Activated CD8-positive, alpha-beta memory T cell treated with anti-CD3 and anti-CD28 coated beads, Interleukin-2, amount 50 U/mL, for 24 hours (primary cell): ENCODE results near the gene ABCC11.

Experiments
- DNase-seq: peaks from one replicate; pipeline ENCODE4 v3.0.0-alpha.2; 2020; ENCODE audit errors: extremely low read depth

Gene ABCC11

GRCh38 chr16:48247311-48247710, at the start of gene ABCC11:
Gene ABCC11, minus strand, starts transcription at chr16:48247539. Its CDS starts 15,618 bp downstream, at chr16:48231921.
- DNase-seq: no peak

DNA sequence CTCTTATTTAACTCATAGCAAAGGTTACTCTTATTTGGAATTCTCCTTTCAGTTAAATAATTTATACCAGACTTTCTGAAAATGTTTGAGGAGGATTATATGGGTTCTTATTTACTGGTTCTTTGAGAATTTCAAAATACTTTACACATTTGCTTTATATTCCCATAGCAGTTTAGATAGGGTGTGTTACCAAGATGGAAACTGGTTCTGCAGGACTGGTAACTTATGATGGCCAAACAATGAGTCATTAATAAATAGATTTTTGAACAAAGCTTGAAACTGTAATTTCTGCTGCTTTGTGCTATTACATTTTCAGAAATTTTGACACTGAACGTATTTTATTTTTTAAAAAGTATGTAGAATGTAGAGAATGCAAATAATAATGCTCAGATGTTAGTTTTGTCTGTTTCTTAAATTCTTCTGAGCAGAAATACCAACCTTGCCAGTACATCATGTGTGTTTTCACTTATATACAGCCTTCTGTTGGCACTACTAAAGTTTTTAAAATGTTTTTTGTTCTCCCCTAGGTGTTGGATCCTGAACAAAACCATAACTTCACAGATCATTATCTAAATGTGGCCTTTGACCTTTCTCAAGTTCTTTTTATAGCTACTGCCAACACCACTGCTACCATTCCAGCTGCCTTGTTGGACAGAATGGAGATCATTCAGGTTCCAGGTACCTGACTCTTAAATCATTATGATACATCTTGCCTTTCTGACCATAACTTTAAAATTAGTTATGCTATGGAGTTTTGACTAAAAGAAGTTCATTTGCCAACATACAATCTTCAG, 48.3 kb upstream of the ABCC11 start:
- DNase-seq: no peak

GRCh38 chr16:48294724-48295123, 47.4 kb upstream of the ABCC11 start:
- no peak for DNase-seq

DNA sequence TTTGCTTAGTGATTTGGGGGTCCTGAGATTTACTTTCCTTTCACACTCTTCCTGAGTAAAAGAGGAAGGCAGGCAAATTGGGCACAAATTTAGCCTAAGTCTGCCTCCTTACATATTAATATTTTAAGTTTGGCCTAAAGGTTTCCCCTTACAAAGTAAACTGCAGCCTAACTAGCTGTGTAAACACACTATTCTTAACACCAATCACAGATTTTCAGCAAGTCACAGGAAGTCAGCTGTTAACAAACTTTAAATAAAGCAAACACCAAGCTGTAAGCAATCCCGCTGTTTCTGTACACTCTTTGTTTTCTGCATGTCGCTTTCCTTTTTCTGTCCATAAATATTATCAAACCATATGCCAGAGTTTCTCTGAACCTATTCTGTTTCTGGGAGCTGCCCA, 45.1 kb upstream of the ABCC11 start:
- no peak for DNase-seq

- no peak for DNase-seq
Observed at GRCh38 chr16:48291754-48292153, 44.4 kb upstream of the ABCC11 start.

DNA sequence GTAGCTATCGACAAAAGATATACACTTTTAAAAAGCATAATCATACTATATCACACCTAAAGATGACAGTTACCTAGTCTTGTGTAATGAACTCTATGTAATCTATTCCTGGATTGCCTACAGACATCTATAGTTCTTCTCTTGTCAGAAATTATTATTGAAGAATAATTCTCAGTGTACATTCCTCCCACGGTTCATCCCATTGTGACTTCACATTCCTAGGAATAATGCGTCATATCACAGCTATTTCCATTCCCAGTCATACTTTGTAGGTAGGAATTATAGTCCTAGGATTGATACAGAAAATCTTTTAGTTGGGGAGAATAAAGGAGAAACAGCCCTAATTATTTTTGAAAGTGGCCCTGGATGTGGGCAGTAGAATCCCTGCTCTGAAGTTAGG, 44.0 kb upstream of the ABCC11 start:
- DNase-seq: no peak

DNA sequence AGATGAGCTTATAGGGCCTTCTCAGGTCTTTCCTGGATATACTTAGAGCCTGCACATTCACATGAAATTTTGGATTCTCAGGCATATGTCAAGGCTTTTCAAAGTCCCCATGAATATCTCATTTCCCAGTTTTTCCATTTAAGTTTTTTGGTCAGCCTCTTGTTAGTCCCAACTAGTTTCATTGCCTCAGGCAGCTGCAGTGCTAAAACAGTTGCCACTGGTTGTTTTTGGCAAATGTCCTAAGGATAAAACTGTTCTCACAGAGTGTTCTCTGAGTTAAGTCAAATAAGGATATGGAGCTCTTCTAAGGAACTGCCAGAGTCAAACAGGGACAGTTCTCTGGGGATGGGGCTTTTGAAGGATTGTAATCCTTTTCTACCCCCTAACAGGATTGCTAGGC, 39.9 kb upstream of the ABCC11 start:
- DNase-seq: no peak

- DNase-seq: no peak
Observed at GRCh38 chr16:48284772-48285409, 37.6 kb upstream of the ABCC11 start.

DNA sequence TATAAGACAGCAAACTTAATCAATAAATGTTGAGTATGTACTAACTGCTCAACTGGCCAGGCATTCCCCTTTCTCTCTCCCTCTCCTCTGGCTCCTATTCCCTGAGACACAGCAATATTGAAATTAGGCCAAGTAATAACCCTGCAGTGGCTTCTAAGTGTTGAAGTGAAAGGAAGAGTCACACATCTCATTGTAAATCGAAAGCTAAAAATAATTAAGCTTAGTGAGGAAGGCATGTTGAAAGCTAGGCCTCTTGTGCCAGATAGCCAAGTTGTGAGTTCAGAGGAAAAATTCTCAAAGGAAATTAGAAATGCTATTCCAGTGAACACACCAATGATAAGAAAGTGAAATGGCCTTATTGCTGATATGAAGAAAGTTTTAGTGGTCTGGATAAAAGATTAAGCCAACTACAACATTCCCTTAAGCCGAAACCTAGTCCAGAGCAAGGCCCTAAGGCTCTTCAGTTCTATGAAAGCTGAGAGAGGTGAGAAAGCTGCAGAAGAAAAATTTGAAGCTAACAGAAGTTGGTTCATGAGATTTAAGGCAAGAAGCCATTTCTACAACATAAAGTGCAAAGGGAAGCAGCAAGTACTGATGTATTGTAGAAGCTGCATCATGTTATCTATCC, 35.4 kb upstream of the ABCC11 start:
- no peak for DNase-seq

DNA sequence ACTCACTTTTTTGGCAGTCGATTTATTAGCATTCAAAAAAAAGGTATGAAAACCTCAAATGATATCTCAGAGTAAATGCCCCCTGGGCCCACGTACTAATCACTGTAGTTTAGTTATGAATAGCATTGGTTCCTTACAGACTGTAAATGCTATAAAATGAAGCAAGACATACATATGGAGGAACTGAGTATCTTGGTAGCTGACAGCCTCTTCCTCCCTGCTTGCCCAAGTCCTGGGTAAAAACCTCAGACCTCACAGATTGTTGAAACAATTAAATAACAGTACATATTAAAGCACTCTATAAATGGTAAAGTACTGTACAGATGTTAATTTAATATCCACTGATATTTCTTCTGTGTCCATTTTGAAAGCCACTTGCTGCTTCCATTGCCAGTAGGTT, 33.2 kb upstream of the ABCC11 start:
- DNase-seq: no peak

GRCh38 chr16:48279199-48279598, 31.9 kb upstream of the ABCC11 start:
- no peak for DNase-seq

DNA sequence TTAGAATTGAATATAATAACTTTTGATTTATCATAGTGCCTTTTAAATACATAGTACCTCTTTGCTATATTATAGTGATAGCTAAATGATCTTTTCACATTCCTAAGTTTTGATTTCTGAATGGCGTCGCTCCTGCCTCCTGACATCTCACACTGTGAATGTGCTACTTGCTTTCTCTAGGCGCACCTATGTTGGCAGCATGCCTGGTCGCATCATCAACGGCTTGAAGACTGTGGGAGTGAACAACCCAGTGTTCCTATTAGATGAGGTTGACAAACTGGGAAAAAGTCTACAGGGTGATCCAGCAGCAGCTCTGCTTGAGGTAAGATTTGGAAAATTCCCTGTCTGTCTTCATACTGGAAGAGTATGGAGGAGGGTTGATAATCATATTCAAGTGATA, 29.8 kb upstream of the ABCC11 start:
- no peak for DNase-seq

- no peak for DNase-seq
Observed at GRCh38 chr16:48276102-48276501, 28.8 kb upstream of the ABCC11 start.

GRCh38 chr16:48274476-48274875, 27.1 kb upstream of the ABCC11 start:
- no peak for DNase-seq

DNA sequence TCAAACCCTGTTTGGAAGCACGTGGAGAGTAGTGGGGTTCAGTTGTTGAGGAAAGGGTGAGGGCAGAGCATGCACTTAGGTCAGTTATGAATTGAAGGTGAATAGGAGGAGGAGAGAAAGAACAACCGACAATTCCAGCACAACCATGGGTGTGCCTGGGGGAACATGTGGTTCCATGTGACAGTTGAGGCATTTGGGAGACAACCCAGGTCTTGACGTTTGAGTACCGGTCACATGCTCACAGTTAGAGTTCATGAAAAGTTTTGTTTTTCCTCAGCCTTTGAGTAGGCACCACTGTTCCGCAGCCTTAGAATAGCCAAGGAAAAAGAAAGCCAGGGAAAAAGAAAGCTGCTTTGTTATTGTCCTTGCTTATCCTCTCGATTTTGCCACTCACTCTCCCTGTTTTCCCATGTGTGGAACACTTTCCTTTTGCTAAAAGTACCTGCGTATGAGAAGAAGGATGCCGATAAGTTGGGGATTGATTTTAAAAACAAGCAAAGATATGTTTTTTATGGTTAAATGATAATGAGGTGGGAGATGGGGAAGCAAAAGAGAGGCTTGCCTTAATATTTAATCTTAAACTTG, 25.6 kb upstream of the ABCC11 start:
- no peak for DNase-seq

GRCh38 chr16:48271728-48272127, 24.4 kb upstream of the ABCC11 start:
- no peak for DNase-seq

DNA sequence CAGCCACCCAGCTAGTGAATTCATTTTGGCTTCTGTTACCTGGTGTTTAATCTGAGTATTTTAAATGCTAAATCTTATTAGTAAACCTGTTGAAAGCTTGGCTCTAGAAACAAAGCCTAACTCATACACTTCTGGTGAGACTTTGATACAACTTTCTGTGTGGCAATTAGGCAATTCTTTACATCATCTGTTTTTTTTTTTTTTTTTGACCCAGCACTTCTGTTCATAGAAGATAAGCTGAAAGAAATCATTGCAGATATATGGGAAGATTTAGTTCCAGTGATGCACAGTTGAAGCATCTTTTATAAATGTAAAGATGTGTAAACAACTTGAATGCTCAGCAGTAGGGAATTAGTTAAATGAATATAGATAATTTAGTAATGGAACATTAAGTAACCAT, 21.7 kb upstream of the ABCC11 start:
- no peak for DNase-seq

- no peak for DNase-seq
Observed at GRCh38 chr16:48262631-48263030, 15.3 kb upstream of the ABCC11 start.

- DNase-seq: no peak
Observed at GRCh38 chr16:48261569-48261968, 14.2 kb upstream of the ABCC11 start.

DNA sequence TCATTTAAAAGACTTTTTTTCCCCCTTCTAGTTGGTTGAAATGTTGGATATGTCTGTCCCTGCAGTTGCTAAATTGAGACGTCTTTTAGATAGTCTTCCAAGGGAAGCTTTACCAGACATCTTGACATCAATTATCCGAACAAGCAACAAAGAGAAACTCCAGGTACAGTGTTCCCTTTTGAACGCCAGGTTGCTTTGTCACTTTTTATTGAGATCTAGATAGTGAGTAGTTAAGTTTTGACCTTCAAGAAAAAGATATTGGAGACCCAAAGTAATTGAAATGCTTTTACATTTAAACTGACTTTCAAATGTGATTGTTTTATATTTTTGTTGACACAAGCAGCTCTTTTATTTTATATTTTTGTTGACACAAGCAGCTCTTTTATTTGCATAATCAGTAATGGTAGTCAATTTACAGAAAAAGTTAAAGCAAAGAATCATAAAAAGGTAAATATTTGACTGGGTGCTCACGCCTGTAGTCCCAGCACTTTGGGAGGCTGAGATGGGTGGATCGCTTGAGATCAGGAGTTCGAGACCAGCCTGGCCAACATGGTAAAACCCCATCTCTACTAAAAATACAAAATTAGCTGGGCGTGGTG, 9.3 kb upstream of the ABCC11 start:
- DNase-seq: no peak

GRCh38 chr16:48252013-48252412, 4.7 kb upstream of the ABCC11 start:
- no peak for DNase-seq
